KOPT-K1 (cell line): ENCODE data around the gene TSC22D2.

ENCODE experiments used
- H3K27ac ChIP-seq: fragments of 200-600 bp; sonication (generic); 2 replicates; pipeline ENCODE4 v1.5.1; 2016; ENCODE audit warnings: antibody characterized with exemption, mild to moderate bottlenecking, low read depth, low read length; ENCODE audit not compliant: poor library complexity, severe bottlenecking
- H3K36me3 ChIP-seq: fragments of 200-600 bp; sonication (generic); 2 replicates; pipeline ENCODE4 v1.5.1; 2017; ENCODE audit warnings: antibody characterized with exemption, mild to moderate bottlenecking, low read length, moderate library complexity; ENCODE audit not compliant: insufficient read depth
- H3K9me3 ChIP-seq: fragments of 200-600 bp; sonication (generic); 2 replicates; pipeline ENCODE4 v1.5.1; 2017; ENCODE audit warnings: antibody characterized with exemption, low read length, mild to moderate bottlenecking; ENCODE audit not compliant: insufficient read depth, poor library complexity, severe bottlenecking

The TSC22D2 gene

GRCh38 chr3:150419076-150419868 lies 11.2 kb downstream of the TSC22D2 start:
- Histone ChIP-seq H3K27ac (no peak overlapping the region), H3K9me3 (no peaks in the 10 kb centered on the region), H3K36me3 (peaks cover 16% of the 10 kb centered on the region)

- Histone ChIP-seq H3K27ac (no peak overlapping the region), H3K36me3 (peaks cover 11% of the 10 kb centered on the region), H3K9me3 (no peaks in the 10 kb centered on the region)
These were observed 11.9 kb downstream of the TSC22D2 start for GRCh38 chr3:150419959-150420358.

- Histone ChIP-seq H3K9me3 (no peaks in the 10 kb centered on the region), H3K27ac (no peak overlapping the region), H3K36me3 (no peaks in the 10 kb centered on the region; the same call in 1 of the 2 replicates)
These were observed 13.2 kb downstream of the TSC22D2 start for GRCh38 chr3:150421256-150421655.

GRCh38 chr3:150421799-150422548 lies 13.9 kb downstream of the TSC22D2 start:
- H3K9me3 ChIP-seq, result no peaks in the 10 kb centered on the region
- no peak overlapping the region for H3K27ac ChIP-seq
- H3K36me3 ChIP-seq, result no peaks in the 10 kb centered on the region; the same call in 1 of the 2 replicates

GRCh38 chr3:150422907-150423306 lies 14.8 kb downstream of the TSC22D2 start:
- Histone ChIP-seq H3K9me3 (no peaks in the 10 kb centered on the region), H3K36me3 (no peaks in the 10 kb centered on the region; the same call in 1 of the 2 replicates), H3K27ac (no peak overlapping the region)

GRCh38 chr3:150423761-150424160 lies 15.7 kb downstream of the TSC22D2 start:
- H3K27ac ChIP-seq, result no peak overlapping the region
- peaks cover 3% of the 10 kb centered on the region; the same call in 1 of the 2 replicates for H3K36me3 ChIP-seq
- no peaks in the 10 kb centered on the region for H3K9me3 ChIP-seq

- H3K9me3 ChIP-seq, result no peaks in the 10 kb centered on the region
- H3K27ac ChIP-seq, result no peak overlapping the region
- peaks cover 8% of the 10 kb centered on the region; the same call in 1 of the 2 replicates for H3K36me3 ChIP-seq
These were observed 18.2 kb downstream of the TSC22D2 start for GRCh38 chr3:150426292-150426691.

GRCh38 chr3:150428562-150428961 lies 20.5 kb downstream of the TSC22D2 start:
- Histone ChIP-seq H3K9me3 (no peaks in the 10 kb centered on the region), H3K36me3 (0 out of 2 replicates have a peak, but pooled peaks cover 8% of the 10 kb centered on the region), H3K27ac (no peak overlapping the region)

- H3K36me3 ChIP-seq, result 0 out of 2 replicates have a peak, but pooled peaks cover 8% of the 10 kb centered on the region
- no peaks in the 10 kb centered on the region for H3K9me3 ChIP-seq
- no peak overlapping the region for H3K27ac ChIP-seq
These were observed 21.9 kb downstream of the TSC22D2 start for GRCh38 chr3:150429767-150430671.

- no peak overlapping the region for H3K27ac ChIP-seq
- 0 out of 2 replicates have a peak, but pooled peaks cover 8% of the 10 kb centered on the region for H3K36me3 ChIP-seq
- no peaks in the 10 kb centered on the region for H3K9me3 ChIP-seq
These were observed 25.2 kb downstream of the TSC22D2 start for GRCh38 chr3:150433347-150433746.

GRCh38 chr3:150434234-150434633 lies 26.1 kb downstream of the TSC22D2 start:
- no peaks in the 10 kb centered on the region for H3K9me3 ChIP-seq
- H3K36me3 ChIP-seq, result 0 out of 2 replicates have a peak, but pooled peaks cover under 1% of the 10 kb centered on the region
- no peak overlapping the region for H3K27ac ChIP-seq

GRCh38 chr3:150436161-150436560 lies 28.1 kb downstream of the TSC22D2 start:
- no peaks in the 10 kb centered on the region for H3K9me3 ChIP-seq
- no peak overlapping the region for H3K27ac ChIP-seq
- H3K36me3 ChIP-seq, result no peaks in the 10 kb centered on the region

GRCh38 chr3:150439657-150440056 lies 31.6 kb downstream of the TSC22D2 start:
- Histone ChIP-seq H3K9me3 (no peaks in the 10 kb centered on the region), H3K36me3 (0 out of 2 replicates have a peak, but pooled peaks cover 7% of the 10 kb centered on the region), H3K27ac (no peak overlapping the region)

- H3K9me3 ChIP-seq, result no peaks in the 10 kb centered on the region
- H3K27ac ChIP-seq, result no peak overlapping the region
- H3K36me3 ChIP-seq, result 0 out of 2 replicates have a peak, but pooled peaks cover 7% of the 10 kb centered on the region
These were observed 35.2 kb downstream of the TSC22D2 start for GRCh38 chr3:150443331-150443741.
